Sigmoid colon (tissue), 7 donors: ENCODE data around the gene OR2L2. TPM values are rescaled to one million over a fixed set of nuclear protein-coding genes. Genes with fewer than 3 reads are reported as not detected.

ENCODE experiments used
- polyA plus RNA-seq, 3 donors: library from polyadenylated mRNA; stranded (reverse); fragments of 200-250 nt; gene quantifications; one replicate each; pipeline ENCODE4 v1.2.3, GENCODE V29; 2013
- small RNA-seq, 3 donors: library from RNA; depleted of rRNA; stranded (forward); fragments of <200 nt; gene quantifications; one replicate each; pipeline ENCODE3, GENCODE V24; 2016
- total RNA-seq, 4 donors: library from RNA; depleted of rRNA; stranded (reverse); fragments of >200 nt; gene quantifications; one replicate each; pipeline ENCODE4 v1.1.0, GENCODE V29; 2016
- donor health status: healthy with polysubstance abuse.
- donor health status: Bipolar disorder and iron deficiency.
- donor health status: healthy.

OR2L2 gene
- total and polyA plus RNA-seq, 7 donors, result under 0.01 to 0.81 (median 0.06) TPM; not detected in 4

Small RNA genes lying within 50 kb of the gene (small RNA-seq; reads per million reads assigned to genes)
- 0 reads per million in 3 donors for gene RF00019

Other genes with a start within 250 kb of the OR2L2 start
- gene OR14A16, start 206.0 kb upstream of the OR2L2 start, total RNA-seq, result not detected
- not detected for gene OR14A16, start 206.0 kb upstream of the OR2L2 start, polyA plus RNA-seq
- not detected for gene OR11L1, start 188.2 kb upstream of the OR2L2 start, total RNA-seq
- gene OR11L1, start 188.2 kb upstream of the OR2L2 start, polyA plus RNA-seq, result not detected
- gene TRIM58, start 172.9 kb upstream of the OR2L2 start, total RNA-seq, result 1 to 10 TPM in 2 of 4 donors, under 1 TPM in 2; 0.41 to 2.1 (median 0.99) TPM
- gene TRIM58, start 172.9 kb upstream of the OR2L2 start, polyA plus RNA-seq, result 1 to 10 TPM in 1 of 3 donors, under 1 TPM in 2; 0.60 to 1.6 (median 0.87) TPM
- gene OR2W3, start 134.5 kb upstream of the OR2L2 start, total RNA-seq, result 1 to 10 TPM in 1 of 4 donors, under 1 TPM in 2, not detected in 1; 0.36 to 3.0 (median 0.99) TPM
- under 1 TPM in 1 of 3 donors, not detected in 2; 0.44 TPM for gene OR2W3, start 134.5 kb upstream of the OR2L2 start, polyA plus RNA-seq
- not detected for gene OR2T8, start 109.8 kb upstream of the OR2L2 start, total RNA-seq
- not detected for gene OR2T8, start 109.8 kb upstream of the OR2L2 start, polyA plus RNA-seq
- gene OR2AJ1, start 105.2 kb upstream of the OR2L2 start, total RNA-seq, result not detected
- gene OR2AJ1, start 105.2 kb upstream of the OR2L2 start, polyA plus RNA-seq, result not detected
- not detected for gene OR2L8, start 81.2 kb upstream of the OR2L2 start, total RNA-seq
- gene OR2L8, start 81.2 kb upstream of the OR2L2 start, polyA plus RNA-seq, result not detected
- gene OR2AK2, start 64.8 kb upstream of the OR2L2 start, total RNA-seq, result under 1 TPM in 1 of 4 donors, not detected in 3; 0.55 TPM
- under 1 TPM in 1 of 3 donors, not detected in 2; 0.07 TPM for gene OR2AK2, start 64.8 kb upstream of the OR2L2 start, polyA plus RNA-seq
- gene OR2L5, start 16.4 kb upstream of the OR2L2 start, total RNA-seq, result not detected
- gene OR2L5, start 16.4 kb upstream of the OR2L2 start, polyA plus RNA-seq, result under 1 TPM in 1 of 3 donors, not detected in 2; 0.03 TPM
- under 1 TPM in 1 of 4 donors, not detected in 3; 0.27 TPM for gene OR2L3, start 16.8 kb downstream of the OR2L2 start, total RNA-seq
- under 1 TPM in 1 of 3 donors, not detected in 2; 0.01 TPM for gene OR2L3, start 16.8 kb downstream of the OR2L2 start, polyA plus RNA-seq
- not detected for gene OR2L13, start 65.1 kb downstream of the OR2L2 start, total RNA-seq
- under 1 TPM in 1 of 3 donors, not detected in 2; 0.15 TPM for gene OR2L13, start 65.1 kb downstream of the OR2L2 start, polyA plus RNA-seq
- not detected for gene OR2M5, start 115.1 kb downstream of the OR2L2 start, total RNA-seq
- not detected for gene OR2M5, start 115.1 kb downstream of the OR2L2 start, polyA plus RNA-seq
- under 1 TPM in 1 of 4 donors, not detected in 3; 0.36 TPM for gene OR2M2, start 144.8 kb downstream of the OR2L2 start, total RNA-seq
- gene OR2M2, start 144.8 kb downstream of the OR2L2 start, polyA plus RNA-seq, result not detected
- gene OR2M3, start 167.2 kb downstream of the OR2L2 start, total RNA-seq, result not detected
- gene OR2M3, start 167.2 kb downstream of the OR2L2 start, polyA plus RNA-seq, result not detected
- not detected for gene OR2M4, start 201.3 kb downstream of the OR2L2 start, total RNA-seq
- gene OR2M4, start 201.3 kb downstream of the OR2L2 start, polyA plus RNA-seq, result not detected
- gene OR2T33, start 247.9 kb downstream of the OR2L2 start, total RNA-seq, result not detected
- not detected for gene OR2T33, start 247.9 kb downstream of the OR2L2 start, polyA plus RNA-seq